ENCODE data around the gene ADGRL1.

- TF ChIP-seq, protein P1, sequence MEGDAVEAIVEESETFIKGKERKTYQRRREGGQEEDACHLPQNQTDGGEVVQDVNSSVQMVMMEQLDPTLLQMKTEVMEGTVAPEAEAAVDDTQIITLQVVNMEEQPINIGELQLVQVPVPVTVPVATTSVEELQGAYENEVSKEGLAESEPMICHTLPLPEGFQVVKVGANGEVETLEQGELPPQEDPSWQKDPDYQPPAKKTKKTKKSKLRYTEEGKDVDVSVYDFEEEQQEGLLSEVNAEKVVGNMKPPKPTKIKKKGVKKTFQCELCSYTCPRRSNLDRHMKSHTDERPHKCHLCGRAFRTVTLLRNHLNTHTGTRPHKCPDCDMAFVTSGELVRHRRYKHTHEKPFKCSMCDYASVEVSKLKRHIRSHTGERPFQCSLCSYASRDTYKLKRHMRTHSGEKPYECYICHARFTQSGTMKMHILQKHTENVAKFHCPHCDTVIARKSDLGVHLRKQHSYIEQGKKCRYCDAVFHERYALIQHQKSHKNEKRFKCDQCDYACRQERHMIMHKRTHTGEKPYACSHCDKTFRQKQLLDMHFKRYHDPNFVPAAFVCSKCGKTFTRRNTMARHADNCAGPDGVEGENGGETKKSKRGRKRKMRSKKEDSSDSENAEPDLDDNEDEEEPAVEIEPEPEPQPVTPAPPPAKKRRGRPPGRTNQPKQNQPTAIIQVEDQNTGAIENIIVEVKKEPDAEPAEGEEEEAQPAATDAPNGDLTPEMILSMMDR (IDR thresholded peaks at IDR 0.05; ENCODE audit: low read depth, low read length, poor library complexity, severe bottlenecking), result no peak
- no peak for TF ChIP-seq EZH2phosphoT487 (IDR thresholded peaks at IDR 0.05; ENCODE audit: borderline replicate concordance, low read length)
These were observed 85.5 kb downstream of the ADGRL1 start for GRCh38 chr19:14120497-14120780.

Data from DOHH2 (cell line).